Esophagus muscularis mucosa (tissue), 4 donors: ENCODE results near the gene TBC1D5. TPM values are rescaled to one million over a fixed set of nuclear protein-coding genes. Genes with fewer than 3 reads are reported as not detected.

ENCODE experiments used
- DNase-seq: peaks from one replicate; pipeline ENCODE4 v3.0.0-alpha.2; 2017; ENCODE audit errors: extremely low spot score
- H3K27ac ChIP-seq, 4 donors: fragments of 200-600 bp; sonication (generic); replicated peaks in 1 of 4; 1 replicate in 3 of 4; 2 replicates in 1 of 4; pipeline ENCODE4 v1.5.1; 2016 to 2019; ENCODE audit warnings: mild to moderate bottlenecking in 1 of 4
- H3K27me3 ChIP-seq, 4 donors: fragments of 200-600 bp; sonication (generic); one replicate each; pipeline versions ENCODE4 v1.5.1 to v1.6.0; 2016 to 2019
- H3K36me3 ChIP-seq, 4 donors: fragments of 200-600 bp; sonication (generic); one replicate each; pipeline ENCODE4 v1.5.1; 2016 to 2019
- H3K4me1 ChIP-seq, 4 donors: fragments of 200-600 bp; sonication (generic); one replicate each; pipeline ENCODE4 v1.5.1; 2016 to 2019
- H3K4me3 ChIP-seq, 4 donors: fragments of 200-600 bp; sonication (generic); 1 replicate in 2 of 4; 2 replicates in 2 of 4; pipeline ENCODE4 v1.5.1; 2016 to 2019; ENCODE audit warnings: mild to moderate bottlenecking in 4 of 4, moderate library complexity in 1 of 4
- H3K9me3 ChIP-seq, 4 donors: fragments of 200-600 bp; sonication (generic); 1 replicate in 3 of 4; 2 replicates in 1 of 4; pipeline ENCODE4 v1.5.1; 2016 to 2019
- CTCF ChIP-seq, 3 experiments: fragments of 200-600 bp in 2 of 3; fragments of 450-650 bp in 1 of 3; sonication (generic) in 2 of 3; IDR thresholded peaks; one replicate each; pipeline ENCODE4 v1.5.1; 2017 to 2019; ENCODE audit warnings: antibody characterized with exemption in 3 of 3, mild to moderate bottlenecking in 2 of 3, moderate library complexity in 1 of 3
- EP300 ChIP-seq: sonication (generic); formaldehyde crosslinking; IDR thresholded peaks from one replicate; pipeline ENCODE4 v1.6.1; 2017; ENCODE audit warnings: antibody characterized with exemption
- POLR2A ChIP-seq: fragments of 450-650 bp; IDR thresholded peaks from one replicate; pipeline ENCODE4 v1.6.1; 2017; ENCODE audit warnings: antibody characterized with exemption, moderate library complexity, mild to moderate bottlenecking, low read depth
- POLR2AphosphoS5 ChIP-seq, 2 donors: sonication (generic); formaldehyde crosslinking; IDR thresholded peaks; one replicate each; pipeline ENCODE4 v1.6.1; 2017; ENCODE audit warnings: antibody characterized with exemption in 2 of 2
- WGBS: methylation state at CpG from one replicate; pipeline ENCODE4 v1.1.5; 2018; 5-methylcytosine and 5-hydroxymethylcytosine counted together
- intact Hi-C: fragments of 100-400 bp; cut with DNase I; formaldehyde crosslinking; loops from one replicate; pipeline ENCODE4 v1.15.1; 2023
- small RNA-seq, 3 donors: library from RNA; depleted of rRNA; stranded (forward); fragments of <200 nt; gene quantifications; one replicate each; pipeline ENCODE3, GENCODE V24; 2016
- total RNA-seq, 4 donors: library from RNA; depleted of rRNA; stranded (reverse); fragments of >200 nt; gene quantifications; one replicate each; pipeline versions ENCODE4 v1.1.0 to v1.2.1, GENCODE V29; 2016

Gene TBC1D5
- total RNA-seq, 4 donors from 2014 or later, result 54.0 to 83.1 (median 63.6) TPM

GRCh38 chr3:17110660-17111396 lies 631.6 kb downstream of the TBC1D5 start:
- intact Hi-C loops, result no loop called here
- H3K27ac ChIP-seq, result no peak overlapping the region
- no peaks in the 10 kb centered on the region for H3K9me3 ChIP-seq
- TF ChIP-seq CTCF (IDR thresholded peaks at IDR 0.05) (no peak), EP300 (no peak), POLR2A (no peak), POLR2AphosphoS5 (IDR thresholded peaks at IDR 0.05) (no peak)
- H3K4me1 ChIP-seq, result no peaks in the 10 kb centered on the region
- 73% methylated on average over 8 of the region's 8 CpGs for WGBS
- no peak overlapping the region for H3K4me3 ChIP-seq
- H3K36me3 ChIP-seq, result no peaks in the 10 kb centered on the region
- H3K27me3 ChIP-seq, result no peaks in the 10 kb centered on the region
- no peak for DNase-seq

Small RNAs within 50 kb of the gene (small RNA-seq; reads per million reads assigned to genes)
- gene AC104451.1, result 0 reads per million in 3 donors
- 0 to 0.08 (median 0) reads per million in 3 donors for gene RNU7-10P
